D341Med (cell line): Measurements from ENCODE around the gene FANCC.
"Not testable (repeated sequence)": the region's sequence is repeated elsewhere in the genome, so short reads cannot be mapped to it uniquely, and the experiment has no call there.

Experiments
- DNase-seq: peaks from one replicate; pipeline ENCODE4 v3.0.0; 2012; ENCODE audit warnings: low spot score

Gene FANCC

GRCh38 chr9:95229230-95229915, 88.1 kb downstream of the FANCC start:
- no peak for DNase-seq

GRCh38 chr9:95226921-95227320, 90.6 kb downstream of the FANCC start:
- DNase-seq = no peak

GRCh38 chr9:95225726-95226106, 91.8 kb downstream of the FANCC start:
- no peak for DNase-seq

- DNase-seq = no peak
These were observed 92.3 kb downstream of the FANCC start for GRCh38 chr9:95225076-95225725.

GRCh38 chr9:95224376-95225019, 93.0 kb downstream of the FANCC start:
- DNase-seq = no peak

GRCh38 chr9:95220352-95220751, 97.2 kb downstream of the FANCC start:
- not testable (repeated sequence) for DNase-seq

GRCh38 chr9:95218773-95219172, 98.7 kb downstream of the FANCC start:
- no peak for DNase-seq

GRCh38 chr9:95217936-95218335, 99.6 kb downstream of the FANCC start:
- DNase-seq = no peak

- DNase-seq = no peak
These were observed 102.1 kb downstream of the FANCC start for GRCh38 chr9:95215336-95215898.

GRCh38 chr9:95213117-95213516, 104.4 kb downstream of the FANCC start:
- DNase-seq = no peak

GRCh38 chr9:95211028-95211427, 106.5 kb downstream of the FANCC start:
- no peak for DNase-seq

GRCh38 chr9:95207403-95207802, 110.1 kb downstream of the FANCC start:
- no peak for DNase-seq

- no peak for DNase-seq
These were observed 111.4 kb downstream of the FANCC start for GRCh38 chr9:95206143-95206542.

- peak; percentile 54 for DNase-seq
These were observed 112.8 kb downstream of the FANCC start for GRCh38 chr9:95204710-95205109.

GRCh38 chr9:95204310-95204709, 113.2 kb downstream of the FANCC start:
- DNase-seq = no peak

- not testable (repeated sequence) for DNase-seq
These were observed 114.5 kb downstream of the FANCC start for GRCh38 chr9:95203019-95203418.

GRCh38 chr9:95202076-95202681, 115.3 kb downstream of the FANCC start:
- DNase-seq = no peak

- no peak for DNase-seq
These were observed 116.3 kb downstream of the FANCC start for GRCh38 chr9:95201206-95201605.

GRCh38 chr9:95197692-95198271, 119.7 kb downstream of the FANCC start:
- no peak for DNase-seq

- no peak for DNase-seq
These were observed 124.0 kb downstream of the FANCC start for GRCh38 chr9:95193480-95193879.

- DNase-seq = no peak
These were observed 124.4 kb downstream of the FANCC start for GRCh38 chr9:95193067-95193466.

GRCh38 chr9:95192631-95193030, 124.9 kb downstream of the FANCC start:
- DNase-seq = no peak
